Measurements from ENCODE around the gene CPSF4L.

CPSF4L gene

GRCh38 chr17:73289549-73290254 is 28.0 kb upstream of the CPSF4L start:
- DNase-seq = no peak

GRCh38 chr17:73288534-73289302 is 27.0 kb upstream of the CPSF4L start:
- no peak for DNase-seq

DNA sequence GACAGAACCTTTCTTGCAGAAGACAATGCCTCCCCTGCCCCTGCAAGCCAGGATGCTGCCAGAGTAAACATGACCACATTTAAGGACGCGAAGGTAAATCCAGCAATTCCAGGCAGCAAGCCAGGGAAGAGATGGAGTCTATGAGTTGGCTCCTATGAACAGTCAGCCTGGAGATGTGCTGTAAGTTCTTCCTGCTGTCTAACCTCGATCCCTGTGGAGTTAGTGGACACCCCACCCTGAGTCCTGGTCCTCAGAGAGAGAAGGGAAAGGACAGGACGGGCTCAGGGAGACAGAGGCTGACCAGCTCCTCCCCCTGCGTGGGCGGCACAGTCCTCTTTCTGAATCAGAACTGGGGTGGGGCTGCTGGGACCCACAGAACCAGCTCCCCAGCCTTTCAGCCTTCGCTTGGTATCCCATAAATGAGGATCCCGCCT is 25.2 kb upstream of the CPSF4L start:
- DNase-seq = no peak

DNA sequence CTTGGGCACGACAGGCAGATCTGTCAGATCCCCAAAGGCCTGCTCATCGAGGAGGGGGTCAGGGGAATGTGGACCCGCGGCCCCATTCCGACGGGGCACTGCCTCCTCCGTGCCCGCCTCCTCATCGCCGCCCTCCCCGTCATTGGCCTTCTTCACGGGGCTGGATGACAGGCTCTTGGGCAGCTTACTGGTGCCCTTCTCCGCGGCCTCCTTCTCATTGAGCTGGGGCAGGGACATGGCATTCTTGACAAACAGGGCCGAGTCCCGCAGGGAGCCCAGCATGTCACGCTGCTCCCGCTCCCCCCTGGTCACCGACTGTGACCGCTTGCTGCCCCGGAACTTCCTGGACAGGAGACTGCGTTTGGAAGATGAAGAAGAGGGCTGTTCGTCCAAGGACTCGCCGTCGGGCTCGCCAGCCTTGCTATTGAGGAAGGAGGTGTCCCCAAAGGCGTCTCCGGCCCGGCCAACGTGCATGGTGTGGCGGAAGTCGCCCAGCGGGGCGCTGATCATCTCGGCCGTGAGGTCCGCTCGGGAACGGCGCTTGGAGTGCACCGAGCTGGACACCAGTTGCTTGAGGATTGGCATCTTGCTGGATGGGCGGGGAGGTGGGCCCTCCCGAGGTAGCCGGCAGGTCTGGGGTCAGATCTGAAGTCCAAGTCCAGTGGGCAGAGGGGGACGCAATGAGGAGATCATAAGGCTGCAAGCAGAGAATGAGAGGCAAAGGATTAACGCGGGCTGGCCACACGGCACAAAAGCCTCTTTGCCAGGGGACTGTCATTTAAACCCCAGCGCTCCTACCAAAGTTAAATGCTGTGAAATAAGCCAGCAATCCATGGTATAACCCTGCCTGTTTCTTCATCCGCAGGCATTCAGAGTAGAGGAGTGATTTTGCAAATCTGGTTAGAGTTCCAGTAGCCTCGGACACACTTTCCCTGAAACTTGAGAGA is 24.5 kb upstream of the CPSF4L start:
- no peak for DNase-seq

- DNase-seq = no peak
Observed at GRCh38 chr17:73285603-73285908, 23.9 kb upstream of the CPSF4L start.

- DNase-seq = no peak
Observed at GRCh38 chr17:73284906-73285602, 23.4 kb upstream of the CPSF4L start.

DNA sequence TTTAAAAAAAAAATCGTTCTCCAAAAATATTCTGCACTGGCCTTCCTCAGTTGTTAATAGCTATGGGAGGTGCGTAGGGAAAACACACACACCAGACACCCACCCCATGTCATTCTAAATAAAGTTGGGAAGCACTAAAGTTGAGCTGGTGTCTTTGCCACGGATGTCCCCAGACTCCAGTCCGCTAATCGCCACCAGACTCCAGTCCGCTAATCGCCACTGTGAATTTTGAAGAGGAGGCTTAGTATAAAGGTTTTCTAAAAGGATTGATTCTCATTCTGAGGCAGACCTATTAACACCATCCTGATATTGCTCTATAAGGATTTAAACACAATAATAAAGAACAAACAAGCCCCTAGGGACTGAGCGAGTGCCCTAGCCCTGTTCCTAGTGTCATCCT is 22.7 kb upstream of the CPSF4L start:
- DNase-seq = no peak

- DNase-seq = no peak
Observed at GRCh38 chr17:73283841-73284282, 22.2 kb upstream of the CPSF4L start.

DNA sequence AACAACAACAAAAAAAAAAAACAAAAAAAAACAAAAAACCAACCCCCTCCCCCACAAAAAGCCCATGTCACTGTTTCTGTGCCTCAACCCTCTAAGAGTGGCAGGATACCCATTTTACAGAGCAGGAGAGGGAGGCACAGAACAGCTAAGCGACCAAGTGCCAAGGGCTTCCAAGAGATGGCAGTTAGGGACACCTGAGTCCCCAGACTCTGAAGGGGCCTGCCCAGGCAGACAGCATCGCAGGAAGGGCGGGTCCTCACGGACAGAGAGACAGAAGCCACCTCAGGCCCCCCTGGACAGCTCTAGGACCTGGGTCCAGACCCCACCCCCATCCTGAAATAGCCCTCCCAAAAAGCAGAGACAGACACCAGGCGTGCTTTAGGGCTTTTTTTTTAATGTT is 21.6 kb upstream of the CPSF4L start:
- DNase-seq = no peak

- DNase-seq = no peak
Observed at GRCh38 chr17:73282629-73283028, 20.9 kb upstream of the CPSF4L start.

GRCh38 chr17:73281928-73282327 is 20.2 kb upstream of the CPSF4L start:
- DNase-seq = no peak

DNA sequence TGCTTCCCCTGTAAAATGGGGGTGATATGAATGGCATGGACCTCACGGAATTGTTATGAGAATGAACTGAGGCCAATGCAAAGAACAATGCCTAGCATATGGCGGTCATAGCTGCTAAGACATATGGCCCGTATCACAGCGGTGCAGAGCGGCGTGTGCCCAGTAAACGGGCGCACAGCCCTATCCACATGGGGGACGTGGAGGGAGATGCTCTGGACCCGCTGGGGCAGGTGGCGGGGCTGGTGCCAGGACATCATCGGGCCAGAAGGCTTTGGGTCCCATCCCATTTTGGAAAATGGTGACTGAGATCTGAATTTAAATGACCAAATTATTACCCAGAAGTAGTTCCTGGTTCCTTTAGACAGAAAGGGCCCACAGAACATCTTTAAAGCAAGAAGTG is 18.5 kb upstream of the CPSF4L start:
- no peak for DNase-seq

- no peak for DNase-seq
Observed at GRCh38 chr17:73279704-73280103, 18.0 kb upstream of the CPSF4L start.

DNA sequence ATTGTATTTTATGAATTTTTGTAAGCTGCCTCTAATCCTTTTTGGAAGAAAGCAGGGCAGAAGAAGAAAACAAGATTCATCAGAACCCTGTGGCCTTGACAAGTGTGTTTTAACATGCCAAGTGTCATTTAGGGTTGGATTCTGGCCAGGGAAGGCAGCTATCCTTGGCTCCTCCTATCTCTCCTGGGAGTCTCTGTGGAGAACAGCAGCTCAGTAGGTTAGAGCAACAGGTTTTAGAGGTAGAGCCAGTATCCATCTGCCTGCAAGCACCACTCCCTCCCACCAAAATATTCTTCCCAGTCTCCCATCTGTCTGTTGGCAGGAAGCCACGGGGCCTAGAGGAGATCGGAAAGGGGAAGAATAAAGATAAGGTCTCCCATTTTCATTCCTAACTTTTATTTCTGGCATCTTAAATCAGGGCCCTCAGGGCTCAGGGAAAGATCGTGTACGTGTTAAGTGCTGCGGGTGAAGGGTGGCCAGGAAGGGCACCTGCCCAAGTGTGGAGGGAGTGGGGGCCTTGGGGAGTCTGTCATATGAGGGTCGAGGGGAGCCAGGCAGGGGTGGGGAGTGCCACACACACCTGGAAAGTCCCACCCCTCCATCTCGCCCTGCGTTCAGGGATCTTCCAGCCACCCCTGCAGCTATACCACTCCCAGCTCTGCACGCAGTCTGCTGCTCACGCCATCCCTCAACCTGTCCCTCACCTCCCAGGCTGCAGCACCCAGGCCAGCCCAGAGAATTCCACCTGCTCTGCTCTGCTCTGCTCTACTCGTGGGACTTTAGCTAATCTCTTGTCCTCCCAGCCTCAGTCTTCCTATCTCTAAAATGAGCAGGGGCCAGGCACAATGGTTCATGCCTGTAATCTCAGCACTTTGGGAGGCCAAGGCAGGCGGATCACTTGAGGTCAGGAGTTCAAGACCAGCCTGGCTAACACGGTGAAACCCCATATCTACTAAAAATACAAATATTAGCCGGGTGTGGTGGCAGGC is 17.1 kb upstream of the CPSF4L start:
- no peak for DNase-seq

DNA sequence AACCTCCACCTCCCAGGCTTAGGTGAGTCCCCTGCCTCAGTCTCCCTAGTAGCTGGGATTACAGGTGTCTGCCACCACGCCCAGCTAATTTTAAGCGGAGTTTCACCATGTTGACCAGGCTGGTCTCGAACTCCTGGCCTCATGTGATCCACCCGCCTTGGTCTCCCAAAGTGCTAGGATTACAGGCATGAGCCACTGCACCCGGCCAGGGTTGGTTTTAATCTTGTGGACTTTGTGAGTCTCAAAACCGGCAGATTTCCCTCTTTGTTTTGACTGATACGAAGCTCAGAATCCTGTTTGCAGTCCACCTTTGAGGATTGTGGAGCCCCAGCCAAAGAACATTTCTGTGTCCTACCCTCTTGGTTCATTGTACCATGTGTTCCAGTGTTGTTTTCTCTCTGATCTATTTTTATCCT is 16.4 kb upstream of the CPSF4L start:
- DNase-seq = no peak

DNA sequence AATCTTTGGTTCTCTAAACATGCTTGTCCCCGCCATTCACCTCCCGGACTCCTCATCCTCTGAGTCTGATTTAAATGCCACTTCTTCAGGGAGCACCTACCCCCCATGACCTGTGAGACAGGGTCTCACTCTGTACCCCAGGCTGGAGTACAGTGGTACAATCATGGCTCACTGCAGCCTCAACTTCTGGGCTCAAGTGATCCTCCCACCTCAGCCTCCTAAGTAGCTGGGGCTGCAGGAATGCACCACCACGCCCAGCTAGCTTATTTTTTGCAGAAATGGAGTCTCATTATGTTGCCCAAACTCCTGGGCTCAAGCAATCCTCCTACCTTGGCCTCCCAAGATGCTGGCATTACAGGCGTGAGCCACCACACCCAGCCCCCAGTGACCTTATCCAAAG is 12.8 kb upstream of the CPSF4L start:
- no peak for DNase-seq

DNA sequence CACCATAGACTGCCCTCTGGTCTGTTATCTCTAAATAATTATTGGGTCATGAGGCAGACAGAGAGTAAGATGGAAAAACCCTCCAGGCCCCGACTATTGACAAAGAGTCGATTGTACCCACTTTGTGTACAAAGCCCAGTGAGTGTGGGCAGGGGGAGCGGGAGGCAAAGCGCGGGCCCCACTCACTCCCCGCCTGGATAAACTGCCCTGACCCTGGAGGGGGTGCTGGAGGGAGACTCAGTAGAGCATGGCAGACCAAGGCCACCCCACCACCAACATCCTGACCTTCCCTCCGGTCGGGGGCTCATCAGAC is 11.2 kb upstream of the CPSF4L start:
- DNase-seq = no peak

- DNase-seq = peak; percentile 2 to 27
Observed at GRCh38 chr17:73271072-73271471, 9.4 kb upstream of the CPSF4L start.

DNA sequence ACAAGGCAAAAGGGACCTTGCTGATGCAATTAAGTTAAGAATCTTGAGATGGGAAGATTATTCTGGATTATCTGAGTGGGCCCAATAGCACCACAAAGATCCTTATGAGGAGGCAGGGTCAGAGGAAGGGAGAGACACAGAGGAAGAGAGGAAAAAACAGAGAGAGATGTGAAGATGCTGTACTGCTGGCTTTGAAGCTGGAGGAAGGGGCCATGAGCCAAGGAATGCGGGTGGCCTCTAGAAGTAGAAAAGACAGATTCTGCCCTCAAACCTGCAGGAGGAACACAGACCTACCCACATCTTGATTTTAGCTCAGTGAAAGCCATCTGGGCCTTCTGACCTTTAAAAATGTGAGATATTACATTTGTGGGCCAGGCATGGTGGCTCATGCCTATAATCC is 8.1 kb upstream of the CPSF4L start:
- no peak for DNase-seq

GRCh38 chr17:73269329-73269615 is 7.6 kb upstream of the CPSF4L start:
- no peak for DNase-seq

- no peak for DNase-seq
Observed at GRCh38 chr17:73268582-73269328, 7.1 kb upstream of the CPSF4L start.
